ENCODE data around the gene DDX27.

Gene DDX27

GRCh38 chr20:49285233-49285668, 66.0 kb downstream of the DDX27 start:
- Histone ChIP-seq H3K9me3 (peaks cover 2% of the 10 kb centered on the region), H3K27ac (peak overlapping the region; percentile 94), H3K27me3 (no peaks in the 10 kb centered on the region), H3K4me3 (ENCODE audit: low read depth in 1 of 2, low read length in 1 of 2) (peak overlapping the region; percentile 34 to 52), H3K4me1 (ENCODE audit: control insufficient read depth in 1 of 2, insufficient read depth in 1 of 2, low read depth in 1 of 2, low read length in 1 of 2) (peaks cover 81% of the 10 kb centered on the region in 2 experiments), H3K36me3 (peaks cover 100% of the 10 kb centered on the region)
- TF ChIP-seq CTCF (IDR thresholded peaks at IDR 0.05) = no peak

DNA sequence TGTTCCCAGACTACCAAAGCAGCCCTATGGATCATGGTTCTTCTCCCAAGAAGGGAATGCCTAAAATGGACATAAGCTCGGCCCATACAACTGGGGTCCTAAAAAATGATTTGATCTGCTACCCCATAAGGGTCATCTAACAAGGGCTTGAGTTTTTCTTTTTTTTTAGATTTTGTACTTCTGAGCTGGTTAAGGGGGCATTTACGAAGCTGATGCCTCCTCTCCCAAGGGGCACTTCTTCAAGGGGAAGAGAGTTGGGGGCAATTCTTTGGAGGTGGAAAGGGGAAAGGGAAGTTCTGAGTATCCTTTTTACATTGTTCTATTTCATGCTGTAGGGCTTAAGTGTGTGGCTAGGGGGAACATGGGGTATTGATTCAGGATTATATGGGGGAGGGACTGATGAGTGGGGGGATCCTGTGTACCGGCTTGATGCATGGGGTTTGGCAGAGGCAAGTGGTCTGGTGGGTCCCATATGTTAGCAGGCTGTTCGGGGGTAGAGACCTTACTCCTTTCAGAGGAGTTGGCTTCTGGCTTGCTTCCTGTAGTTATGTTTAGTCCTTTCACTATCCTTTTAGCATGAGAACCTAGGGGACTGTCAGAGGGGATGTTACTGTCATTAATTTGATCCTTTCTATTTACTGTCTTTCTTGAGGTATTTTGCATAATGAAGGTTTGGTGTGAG, 66.7 kb downstream of the DDX27 start:
- no peak for TF ChIP-seq CTCF (IDR thresholded peaks at IDR 0.05)
- peaks cover 2% of the 10 kb centered on the region for H3K9me3 ChIP-seq
- H3K27ac ChIP-seq = peak overlapping the region; percentile 94
- peaks cover 100% of the 10 kb centered on the region for H3K36me3 ChIP-seq
- H3K4me1 ChIP-seq (ENCODE audit: control insufficient read depth in 1 of 2, insufficient read depth in 1 of 2, low read depth in 1 of 2, low read length in 1 of 2) = peaks cover 74 to 77% of the 10 kb centered on the region in 2 experiments
- H3K27me3 ChIP-seq = no peaks in the 10 kb centered on the region
- H3K4me3 ChIP-seq (ENCODE audit: low read depth in 1 of 2, low read length in 1 of 2) = peak overlapping the region; percentile 34 to 52

GRCh38 chr20:49286689-49287551, 67.7 kb downstream of the DDX27 start:
- no peak for TF ChIP-seq CTCF (IDR thresholded peaks at IDR 0.05)
- H3K36me3 ChIP-seq = peaks cover 100% of the 10 kb centered on the region
- peaks cover 64 to 69% of the 10 kb centered on the region in 2 experiments for H3K4me1 ChIP-seq (ENCODE audit: control insufficient read depth in 1 of 2, insufficient read depth in 1 of 2, low read depth in 1 of 2, low read length in 1 of 2)
- peak overlapping the region; percentile 94 for H3K27ac ChIP-seq
- no peaks in the 10 kb centered on the region for H3K27me3 ChIP-seq
- peak overlapping the region; percentile 34 to 52 for H3K4me3 ChIP-seq (ENCODE audit: low read depth in 1 of 2, low read length in 1 of 2)
- no peaks in the 10 kb centered on the region for H3K9me3 ChIP-seq

DNA sequence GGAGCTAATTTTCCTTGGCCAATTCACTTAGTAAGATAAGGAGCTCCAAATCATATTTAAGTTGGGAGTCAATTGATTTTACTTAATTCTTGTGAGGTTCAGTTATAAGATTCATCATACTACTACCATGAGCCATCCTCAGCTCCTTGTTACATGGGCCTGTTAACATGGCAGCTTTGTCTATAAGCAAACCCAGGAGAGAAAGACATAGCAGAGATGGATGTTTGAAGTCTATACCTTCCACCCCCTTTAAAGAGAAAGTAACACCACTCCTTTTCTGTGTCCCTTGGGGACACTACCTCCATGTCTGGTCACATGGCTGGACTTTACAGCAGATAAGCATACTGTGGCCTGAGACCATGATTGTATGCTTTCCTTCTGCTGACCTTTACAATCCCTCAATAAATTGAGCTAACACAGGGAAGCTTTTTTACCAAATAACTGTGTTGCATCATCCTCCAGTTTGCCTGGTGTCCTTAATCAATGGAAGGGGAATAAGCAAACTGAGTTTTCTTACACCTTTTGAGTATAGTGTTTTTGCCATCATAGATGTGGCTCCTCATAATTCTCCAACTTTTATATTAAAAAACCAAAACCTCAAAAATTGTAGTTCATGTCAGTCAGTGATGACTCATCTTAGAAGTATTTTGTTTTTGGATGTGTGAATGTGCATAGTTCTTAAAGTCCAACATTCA, 68.5 kb downstream of the DDX27 start:
- TF ChIP-seq CTCF (IDR thresholded peaks at IDR 0.05) = no peak
- H3K9me3 ChIP-seq = no peaks in the 10 kb centered on the region
- no peaks in the 10 kb centered on the region for H3K27me3 ChIP-seq
- peak overlapping the region; percentile 34 to 52 for H3K4me3 ChIP-seq (ENCODE audit: low read depth in 1 of 2, low read length in 1 of 2)
- peaks cover 100% of the 10 kb centered on the region for H3K36me3 ChIP-seq
- H3K4me1 ChIP-seq (ENCODE audit: control insufficient read depth in 1 of 2, insufficient read depth in 1 of 2, low read depth in 1 of 2, low read length in 1 of 2) = peaks cover 56 to 61% of the 10 kb centered on the region in 2 experiments
- peak overlapping the region; percentile 94 for H3K27ac ChIP-seq

DNA sequence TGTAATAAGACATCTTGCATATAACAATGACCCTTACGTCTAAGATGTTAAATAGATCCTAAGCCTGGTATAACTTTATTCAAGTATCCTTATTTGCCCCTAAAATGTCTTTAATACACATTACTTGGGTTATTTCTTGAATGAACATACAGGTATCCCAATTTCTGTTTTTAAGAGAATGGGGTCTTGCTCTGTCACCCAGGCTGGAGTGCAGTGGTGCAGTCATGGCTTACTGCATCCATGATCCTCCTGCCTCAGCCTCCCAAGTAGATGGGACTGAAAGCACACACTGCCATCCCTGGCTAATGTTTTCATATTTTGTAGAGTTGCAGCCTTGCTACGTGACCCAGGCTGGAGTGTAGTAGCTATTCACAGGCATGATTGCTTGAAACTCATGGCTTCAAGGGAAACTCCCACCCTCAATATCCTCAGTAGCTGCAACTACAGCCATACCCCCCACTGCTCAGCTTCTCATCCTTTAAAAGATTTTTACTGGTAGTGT, 69.1 kb downstream of the DDX27 start:
- no peak for TF ChIP-seq CTCF (IDR thresholded peaks at IDR 0.05)
- peak overlapping the region; percentile 94 for H3K27ac ChIP-seq
- H3K4me3 ChIP-seq (ENCODE audit: low read depth in 1 of 2, low read length in 1 of 2) = peak overlapping the region in 1 of 2 experiments; percentile 52
- no peaks in the 10 kb centered on the region for H3K9me3 ChIP-seq
- peaks cover 99% of the 10 kb centered on the region for H3K36me3 ChIP-seq
- no peaks in the 10 kb centered on the region for H3K27me3 ChIP-seq
- H3K4me1 ChIP-seq (ENCODE audit: control insufficient read depth in 1 of 2, insufficient read depth in 1 of 2, low read depth in 1 of 2, low read length in 1 of 2) = peaks cover 50 to 55% of the 10 kb centered on the region in 2 experiments
